ENCODE data around the gene CREB1. TPM values are rescaled to one million over a fixed set of nuclear protein-coding genes. Genes with fewer than 3 reads are reported as not detected.

The CREB1 gene
- total and polyA plus RNA-seq, 10 of the 15 experiments (the other 5 are each of a cell fraction or from before 2014, with no cell fraction given) = 13.4 to 76.9 (median 39.5) TPM

DNA sequence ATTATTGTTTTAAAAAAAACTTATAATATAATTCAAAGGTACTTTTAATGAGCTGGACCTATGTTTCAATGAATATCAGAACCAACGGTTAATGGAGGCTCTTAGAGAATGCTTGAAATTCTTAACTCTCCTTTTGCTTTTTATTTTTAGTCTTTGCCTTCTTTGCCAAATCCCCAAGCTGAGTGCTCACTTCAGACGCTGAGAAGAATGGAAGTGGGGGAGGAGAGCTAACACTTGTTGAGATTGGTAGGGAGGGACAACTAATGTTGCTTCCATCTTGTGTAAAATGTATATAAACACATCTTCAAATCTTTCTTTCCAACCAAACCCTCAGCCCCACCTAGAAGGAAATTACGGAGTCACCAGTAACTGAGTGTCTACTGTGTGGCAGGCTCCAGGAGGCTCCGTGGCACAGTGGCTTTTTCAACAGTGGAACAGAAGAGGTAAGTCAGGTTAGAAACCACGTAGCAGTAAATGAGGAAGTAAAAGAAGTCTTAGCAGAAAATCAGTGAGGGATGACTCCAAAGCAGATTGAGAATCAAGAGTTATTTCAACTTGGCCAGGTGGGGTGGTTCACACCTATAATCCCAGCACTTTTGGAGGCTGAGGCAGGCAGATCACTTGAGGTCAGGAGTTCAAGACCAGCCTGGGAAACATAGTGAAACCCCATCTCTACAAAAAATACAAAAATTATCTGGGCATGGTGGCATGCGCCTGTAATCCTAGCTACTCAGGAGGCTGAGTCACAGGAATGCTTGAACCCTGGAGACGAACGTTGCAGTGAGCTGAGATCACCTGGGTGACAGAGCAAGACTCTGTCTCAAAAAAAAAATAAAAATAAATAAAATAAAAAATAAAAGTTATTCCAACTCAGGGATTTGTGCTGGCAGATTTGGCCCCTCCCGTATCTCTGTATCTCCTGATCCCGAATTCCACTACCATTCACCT is 45.0 kb upstream of the CREB1 start:
- Histone ChIP-seq H3K27me3 (replicated peaks in 1 of 2; ENCODE audit: control insufficient read depth in 2 of 2, insufficient read depth in 2 of 2, low read length in 1 of 2) (no peaks in the 10 kb centered on the region), H3K79me2 (ENCODE audit: control insufficient read depth, insufficient read depth, low read length) (no peaks in the 10 kb centered on the region), H3K9ac (ENCODE audit: control insufficient read depth, insufficient read depth, low read length) (no peak overlapping the region), H3K27ac (ENCODE audit: control insufficient read depth, insufficient read depth) (no peak overlapping the region), H4K20me1 (ENCODE audit: control insufficient read depth, insufficient read depth) (no peaks in the 10 kb centered on the region), H3K9me3 (replicated peaks; ENCODE audit: control insufficient read depth, insufficient read depth, low read length) (no peaks in the 10 kb centered on the region), H3K4me3 (no peak overlapping the region), H3K36me3 (ENCODE audit: control insufficient read depth in 2 of 2, insufficient read depth in 2 of 2, low read length in 1 of 2) (no peaks in the 10 kb centered on the region), H3K4me2 (ENCODE audit: control insufficient read depth, insufficient read depth) (peak overlapping the region; percentile 30; the same call in 1 of the 2 replicates), H2AFZ (ENCODE audit: control insufficient read depth, low read depth, low read length) (no peak overlapping the region), H3K4me1 (ENCODE audit: control insufficient read depth, insufficient read depth, low read length) (peaks cover 5% of the 10 kb centered on the region)
- WGBS (ENCODE audit: insufficient coverage, insufficient replicate concordance, low lambda C conversion rate, missing lambda C conversion rate) = 70% methylated on average over 10 of the region's 10 CpGs
- ChIA-PET POLR2A (interaction anchor here (0.9 to 2.5 kb wide), 4 partner anchors 18 to 140 kb away, joined by 3 to 8 read pairs (median 4); partner anchors contain the start of gene METTL21A), CTCF (interaction anchor here (0.5 to 2.0 kb wide), 4 partner anchors 12 to 704 kb away, joined by 3 to 5 read pairs (median 3); no protein-coding TSS in a partner anchor), RAD21 (ENCODE audit: unreplicated experiment) (interaction anchor here (0.9 kb wide), 1 partner anchor 70 kb away, joined by 4 read pairs; no protein-coding TSS in a partner anchor), SMC1A (ENCODE audit: uncharacterized antibody, unreplicated experiment) (interaction anchor here (0.6 to 2.4 kb wide), 10 partner anchors 12 to 70 kb away, joined by 3 to 11 read pairs (median 4); no protein-coding TSS in a partner anchor)
- DNase-seq (ENCODE audit: low read depth, low spot score) (no peak), FAIRE-seq (peak; percentile 27), ATAC-seq (peak; percentile 89)
- intact Hi-C loops (cut with micrococcal nuclease; ENCODE audit: unreplicated experiment) = loop anchor here (1.0 kb wide), 1 partner anchor 13 kb away; no protein-coding TSS in a partner anchor
- BruUV-seq (replicated peaks) = no TSS peak
- in situ Hi-C loops (cut with MboI) = no loop called here
- TF ChIP-seq POLR2AphosphoS2 (IDR thresholded peaks at IDR 0.05; ENCODE audit: low read depth, low read length) = no peak
- TF ChIP-seq MEF2A (IDR thresholded peaks at IDR 0.05; ENCODE audit: insufficient read depth, low read depth, low read length) = no peak
- no peak for TF ChIP-seq ATF7 (IDR thresholded peaks at IDR 0.05; ENCODE audit: low read depth)
- no peak for TF ChIP-seq SIN3A (IDR thresholded peaks at IDR 0.05; ENCODE audit: low read depth, low read length)
- TF ChIP-seq ZNF687 (IDR thresholded peaks at IDR 0.05) = no peak
- no peak for TF ChIP-seq NKRF (conservative IDR thresholded peaks at IDR 0.05)
- no peak for TF ChIP-seq ZNF384 (IDR thresholded peaks at IDR 0.05; ENCODE audit: borderline replicate concordance, low read depth, low read length)
- TF ChIP-seq SMC3 (IDR thresholded peaks at IDR 0.05; ENCODE audit: borderline replicate concordance, low read length) = no peak
- TF ChIP-seq POU2F2 (IDR thresholded peaks at IDR 0.05; ENCODE audit: borderline replicate concordance, low read depth, low read length) = no peak
- no peak for TF ChIP-seq JUNB (IDR thresholded peaks at IDR 0.05)
- TF ChIP-seq IKZF2 (IDR thresholded peaks at IDR 0.05) = peak; percentile 36 to 64; a peak in 2 of 4 replicates
- TF ChIP-seq CBX3 (IDR thresholded peaks at IDR 0.05; ENCODE audit: borderline replicate concordance, low read depth) = no peak
- TF ChIP-seq, protein P1, sequence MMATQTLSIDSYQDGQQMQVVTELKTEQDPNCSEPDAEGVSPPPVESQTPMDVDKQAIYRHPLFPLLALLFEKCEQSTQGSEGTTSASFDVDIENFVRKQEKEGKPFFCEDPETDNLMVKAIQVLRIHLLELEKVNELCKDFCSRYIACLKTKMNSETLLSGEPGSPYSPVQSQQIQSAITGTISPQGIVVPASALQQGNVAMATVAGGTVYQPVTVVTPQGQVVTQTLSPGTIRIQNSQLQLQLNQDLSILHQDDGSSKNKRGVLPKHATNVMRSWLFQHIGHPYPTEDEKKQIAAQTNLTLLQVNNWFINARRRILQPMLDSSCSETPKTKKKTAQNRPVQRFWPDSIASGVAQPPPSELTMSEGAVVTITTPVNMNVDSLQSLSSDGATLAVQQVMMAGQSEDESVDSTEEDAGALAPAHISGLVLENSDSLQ (IDR thresholded peaks at IDR 0.05) = no peak
- TF ChIP-seq HDAC6 (IDR thresholded peaks at IDR 0.05; ENCODE audit: unreplicated experiment) = no peak
- TF ChIP-seq NBN (IDR thresholded peaks at IDR 0.05) = 0 out of 2 replicates have a peak, but pooled peaks have one; percentile 48
